ENCODE measurements around the gene B4GALNT1.

B4GALNT1 gene

DNA sequence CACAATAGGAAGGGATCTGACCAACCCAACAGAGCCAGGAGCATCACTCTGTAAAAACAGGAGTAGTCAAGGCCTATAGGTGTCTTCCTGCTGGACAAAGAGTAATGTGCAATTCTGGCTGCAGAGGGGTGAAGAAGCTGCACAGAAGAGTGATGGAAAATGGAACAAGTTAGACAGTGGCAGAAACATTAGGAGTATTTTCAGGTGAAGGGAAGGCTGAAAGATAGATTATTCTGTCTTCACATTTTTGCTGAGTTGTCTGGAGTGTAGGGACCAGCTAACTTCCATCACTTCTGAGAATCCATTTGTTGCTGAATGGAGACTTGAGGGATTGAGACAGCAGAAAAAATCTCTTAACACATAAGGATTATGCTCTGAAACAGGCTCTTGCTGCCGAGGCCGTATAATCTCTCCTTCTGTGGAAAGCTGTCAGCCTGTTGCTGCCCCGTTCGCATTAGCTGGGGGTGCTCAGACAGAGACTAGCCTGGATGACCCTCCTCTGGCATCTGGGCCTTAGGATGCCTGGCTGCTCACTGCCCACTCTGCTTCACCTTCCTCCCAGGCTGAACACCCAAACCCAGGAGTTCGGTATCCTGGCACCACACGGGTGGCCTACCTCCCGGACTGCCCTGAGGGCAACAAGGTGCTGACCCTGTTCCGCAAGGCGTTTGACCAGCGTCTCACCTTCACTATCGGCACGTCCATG is 24.9 kb downstream of the B4GALNT1 start:
- WGBS, 2 donors (ENCODE audit: extremely low coverage in 2 of 2, insufficient read length in 2 of 2, insufficient replicate concordance in 1 of 2), result no CpG with 5 or more reads among the region's 12 CpGs
- no peaks in the 10 kb centered on the region for H3K9me3 ChIP-seq (replicated peaks in 1 of 2; ENCODE audit: control insufficient read depth in 2 of 2, insufficient read depth in 1 of 2, low read depth in 1 of 2, low read length in 2 of 2)
- no peak overlapping the region for H4K91ac ChIP-seq (ENCODE audit: low read depth, low read length, poor library complexity)
- H3K4me2 ChIP-seq (ENCODE audit: insufficient read depth, low read length, poor library complexity, severe bottlenecking), result no peak overlapping the region
- H3K14ac ChIP-seq (ENCODE audit: low read length), result no peak overlapping the region
- H3K18ac ChIP-seq (ENCODE audit: low read length), result no peak overlapping the region
- no peak for DNase-seq (ENCODE audit: low spot score)
- H3K36me3 ChIP-seq (replicated peaks in 1 of 2; ENCODE audit: control insufficient read depth in 2 of 2, insufficient read depth in 2 of 2, low read length in 2 of 2), result peaks cover 16 to 32% of the 10 kb centered on the region in 2 donors
- H3K4me3 ChIP-seq (ENCODE audit: low read length in 2 of 2), result no peak overlapping the region
- peaks cover 0 to 5% (median 0%) of the 10 kb centered on the region in 3 experiments for H3K27me3 ChIP-seq (ENCODE audit: control insufficient read depth in 3 of 3, insufficient read depth in 3 of 3, low read depth in 1 of 3, low read length in 3 of 3)
- H3K27ac ChIP-seq (replicated peaks; ENCODE audit: low read length), result no peak overlapping the region
- no peaks in the 10 kb centered on the region for H3K79me1 ChIP-seq (ENCODE audit: low read depth, low read length)
- peak overlapping the region; percentile 77 for H3K23ac ChIP-seq (ENCODE audit: low read depth, low read length, poor library complexity)
- H2AFZ ChIP-seq (ENCODE audit: low read length), result no peak overlapping the region
- peak overlapping the region; percentile 47 for H2AK5ac ChIP-seq (ENCODE audit: low read depth, low read length)
- H4K8ac ChIP-seq (ENCODE audit: low read depth, low read length), result peak overlapping the region; percentile 25
- peaks cover 18 to 20% of the 10 kb centered on the region in 2 donors for H3K4me1 ChIP-seq (ENCODE audit: control insufficient read depth in 2 of 2, insufficient read depth in 1 of 2, low read depth in 1 of 2, low read length in 2 of 2)
- no peak overlapping the region for H2BK120ac ChIP-seq (ENCODE audit: low read depth, low read length)
- H2BK5ac ChIP-seq (ENCODE audit: low read length), result no peak overlapping the region
- no peak overlapping the region for H3K4ac ChIP-seq (ENCODE audit: low read length)
- H2BK15ac ChIP-seq (ENCODE audit: low read length), result no peak overlapping the region
- no peak overlapping the region for H2BK12ac ChIP-seq (ENCODE audit: low read length)
- peak overlapping the region; percentile 15 for H3K9ac ChIP-seq (ENCODE audit: low read depth, low read length, poor library complexity)

DNA sequence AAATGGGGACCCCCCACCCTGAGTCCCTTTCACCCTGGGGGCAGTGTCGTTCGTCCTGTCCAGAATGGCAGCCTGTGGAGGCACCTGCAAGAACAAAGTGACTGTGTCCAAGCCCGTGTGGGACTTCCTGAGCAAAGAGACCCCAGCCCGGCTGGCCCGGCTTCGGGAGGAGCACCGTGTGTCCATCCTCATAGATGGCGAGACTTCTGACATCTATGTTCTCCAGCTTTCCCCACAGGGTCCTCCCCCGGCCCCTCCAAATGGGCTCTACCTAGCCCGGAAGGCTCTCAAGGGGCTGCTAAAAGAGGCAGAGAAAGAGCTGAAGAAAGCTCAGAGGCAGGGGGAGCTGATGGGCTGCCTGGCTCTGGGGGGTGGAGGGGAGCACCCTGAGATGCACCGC is 26.2 kb downstream of the B4GALNT1 start:
- Histone ChIP-seq H3K4ac (ENCODE audit: low read length) (no peak overlapping the region), H4K8ac (ENCODE audit: low read depth, low read length) (no peak overlapping the region), H3K4me2 (ENCODE audit: insufficient read depth, low read length, poor library complexity, severe bottlenecking) (no peak overlapping the region), H4K91ac (ENCODE audit: low read depth, low read length, poor library complexity) (no peak overlapping the region), H3K36me3 (replicated peaks in 1 of 2; ENCODE audit: control insufficient read depth in 2 of 2, insufficient read depth in 2 of 2, low read length in 2 of 2) (peaks cover 17 to 41% of the 10 kb centered on the region in 2 donors), H2BK5ac (ENCODE audit: low read length) (no peak overlapping the region), H3K9ac (ENCODE audit: low read depth, low read length, poor library complexity) (no peak overlapping the region), H3K4me3 (ENCODE audit: low read length in 2 of 2) (no peak overlapping the region), H2BK15ac (ENCODE audit: low read length) (no peak overlapping the region), H3K4me1 (ENCODE audit: control insufficient read depth in 2 of 2, insufficient read depth in 1 of 2, low read depth in 1 of 2, low read length in 2 of 2) (peaks cover 16 to 18% of the 10 kb centered on the region in 2 donors), H2BK120ac (ENCODE audit: low read depth, low read length) (no peak overlapping the region), H2AK5ac (ENCODE audit: low read depth, low read length) (no peak overlapping the region), H3K27me3 (ENCODE audit: control insufficient read depth in 3 of 3, insufficient read depth in 3 of 3, low read depth in 1 of 3, low read length in 3 of 3) (peaks cover 0 to 3% (median 0%) of the 10 kb centered on the region in 3 experiments), H3K18ac (ENCODE audit: low read length) (no peak overlapping the region), H3K23ac (ENCODE audit: low read depth, low read length, poor library complexity) (no peak overlapping the region), H3K79me1 (ENCODE audit: low read depth, low read length) (no peaks in the 10 kb centered on the region), H2AFZ (ENCODE audit: low read length) (no peak overlapping the region), H2BK12ac (ENCODE audit: low read length) (no peak overlapping the region), H3K14ac (ENCODE audit: low read length) (no peak overlapping the region), H3K27ac (replicated peaks; ENCODE audit: low read length) (no peak overlapping the region), H3K9me3 (replicated peaks in 1 of 2; ENCODE audit: control insufficient read depth in 2 of 2, insufficient read depth in 1 of 2, low read depth in 1 of 2, low read length in 2 of 2) (no peaks in the 10 kb centered on the region)
- DNase-seq (ENCODE audit: low spot score), result no peak
- no CpG with 5 or more reads among the region's 11 CpGs for WGBS, 2 donors (ENCODE audit: extremely low coverage in 2 of 2, insufficient read length in 2 of 2, insufficient replicate concordance in 1 of 2)

DNA sequence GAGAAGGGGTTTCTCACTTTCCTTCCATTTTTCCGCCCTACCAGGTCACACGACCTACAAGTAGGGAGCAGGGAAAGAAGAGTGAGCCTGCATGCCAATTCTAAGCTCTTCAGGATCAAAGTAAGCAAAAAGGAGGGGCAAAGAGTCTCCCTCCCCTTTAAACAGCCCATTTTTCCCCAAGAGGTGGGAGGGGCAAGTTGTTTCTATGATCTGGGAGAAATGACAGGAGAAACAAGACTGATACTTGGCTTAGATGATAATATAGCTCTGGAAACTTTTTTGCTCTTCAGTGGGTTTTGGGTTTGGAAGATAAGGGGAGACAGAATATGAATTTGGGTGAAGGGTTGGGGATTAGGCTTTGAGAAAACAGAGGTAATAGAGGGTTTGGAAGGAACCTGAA is 26.6 kb downstream of the B4GALNT1 start:
- Histone ChIP-seq H3K9me3 (replicated peaks in 1 of 2; ENCODE audit: control insufficient read depth in 2 of 2, insufficient read depth in 1 of 2, low read depth in 1 of 2, low read length in 2 of 2) (no peaks in the 10 kb centered on the region), H3K4me3 (ENCODE audit: low read length in 2 of 2) (no peak overlapping the region)

DNA sequence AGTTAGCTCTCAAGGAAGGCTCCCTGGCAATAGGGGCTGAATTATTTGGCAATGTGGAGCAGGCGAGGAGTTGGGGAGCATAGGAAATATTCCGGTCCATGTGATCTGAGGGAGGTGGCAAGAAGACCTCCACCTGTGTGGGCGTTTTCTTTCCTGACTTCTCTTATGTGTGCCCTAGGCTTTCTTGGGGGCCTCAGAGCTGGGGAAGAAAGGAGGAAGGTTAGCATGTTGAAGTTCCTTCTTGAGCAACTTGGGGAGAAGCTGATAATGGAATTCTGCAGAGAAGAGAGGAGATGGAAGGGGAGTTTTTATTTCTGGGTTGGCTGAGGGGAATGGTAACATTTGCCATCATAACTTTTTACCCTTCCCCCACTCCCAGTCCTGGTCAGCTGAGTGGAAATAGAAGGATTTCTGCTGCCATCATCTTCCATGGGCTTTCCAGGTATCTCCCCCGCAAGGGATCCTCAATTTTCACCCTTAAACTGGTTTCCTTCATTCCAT is 27.1 kb downstream of the B4GALNT1 start:
- peaks cover 0 to 3% (median 0%) of the 10 kb centered on the region in 3 experiments for H3K27me3 ChIP-seq (ENCODE audit: control insufficient read depth in 3 of 3, insufficient read depth in 3 of 3, low read depth in 1 of 3, low read length in 3 of 3)
- no peak overlapping the region for H2BK120ac ChIP-seq (ENCODE audit: low read depth, low read length)
- peaks cover 15 to 16% of the 10 kb centered on the region in 2 donors for H3K4me1 ChIP-seq (ENCODE audit: control insufficient read depth in 2 of 2, insufficient read depth in 1 of 2, low read depth in 1 of 2, low read length in 2 of 2)
- peak overlapping the region; percentile 98 for H3K4me2 ChIP-seq (ENCODE audit: insufficient read depth, low read length, poor library complexity, severe bottlenecking)
- WGBS, 2 donors (ENCODE audit: extremely low coverage in 2 of 2, insufficient read length in 2 of 2, insufficient replicate concordance in 1 of 2), result no CpG with 5 or more reads among the region's 4 CpGs
- H3K36me3 ChIP-seq (replicated peaks in 1 of 2; ENCODE audit: control insufficient read depth in 2 of 2, insufficient read depth in 2 of 2, low read length in 2 of 2), result peaks cover 17 to 51% of the 10 kb centered on the region in 2 donors
- H3K4ac ChIP-seq (ENCODE audit: low read length), result no peak overlapping the region
- no peak overlapping the region for H3K23ac ChIP-seq (ENCODE audit: low read depth, low read length, poor library complexity)
- DNase-seq (ENCODE audit: low spot score), result no peak
- H3K18ac ChIP-seq (ENCODE audit: low read length), result no peak overlapping the region
- peak overlapping the region in 1 of 2 donors; percentile 82 for H3K4me3 ChIP-seq (ENCODE audit: low read length in 2 of 2)
- H3K79me1 ChIP-seq (ENCODE audit: low read depth, low read length), result no peaks in the 10 kb centered on the region
- no peak overlapping the region for H3K27ac ChIP-seq (replicated peaks; ENCODE audit: low read length)
- H4K8ac ChIP-seq (ENCODE audit: low read depth, low read length), result no peak overlapping the region
- no peak overlapping the region for H2BK5ac ChIP-seq (ENCODE audit: low read length)
- no peak overlapping the region for H2AK5ac ChIP-seq (ENCODE audit: low read depth, low read length)
- H4K91ac ChIP-seq (ENCODE audit: low read depth, low read length, poor library complexity), result no peak overlapping the region
- no peak overlapping the region for H2BK15ac ChIP-seq (ENCODE audit: low read length)
- no peak overlapping the region for H2BK12ac ChIP-seq (ENCODE audit: low read length)
- no peak overlapping the region for H3K14ac ChIP-seq (ENCODE audit: low read length)
- no peak overlapping the region for H3K9ac ChIP-seq (ENCODE audit: low read depth, low read length, poor library complexity)
- no peaks in the 10 kb centered on the region for H3K9me3 ChIP-seq (replicated peaks in 1 of 2; ENCODE audit: control insufficient read depth in 2 of 2, insufficient read depth in 1 of 2, low read depth in 1 of 2, low read length in 2 of 2)
- no peak overlapping the region for H2AFZ ChIP-seq (ENCODE audit: low read length)

More for the DNA sequence above, 26.6 kb downstream of the B4GALNT1 start:
- no peak overlapping the region for H2BK12ac ChIP-seq (ENCODE audit: low read length)
- no peak overlapping the region for H2BK120ac ChIP-seq (ENCODE audit: low read depth, low read length)
- no peak overlapping the region for H4K91ac ChIP-seq (ENCODE audit: low read depth, low read length, poor library complexity)
- WGBS, 2 donors (ENCODE audit: extremely low coverage in 2 of 2, insufficient read length in 2 of 2, insufficient replicate concordance in 1 of 2), result no CpG with 5 or more reads among the region's 2 CpGs
- H4K8ac ChIP-seq (ENCODE audit: low read depth, low read length), result no peak overlapping the region
- no peak overlapping the region for H3K9ac ChIP-seq (ENCODE audit: low read depth, low read length, poor library complexity)
- no peak overlapping the region for H2AFZ ChIP-seq (ENCODE audit: low read length)
- H3K36me3 ChIP-seq (replicated peaks in 1 of 2; ENCODE audit: control insufficient read depth in 2 of 2, insufficient read depth in 2 of 2, low read length in 2 of 2), result peaks cover 17 to 46% of the 10 kb centered on the region in 2 donors
- no peaks in the 10 kb centered on the region for H3K79me1 ChIP-seq (ENCODE audit: low read depth, low read length)
- DNase-seq (ENCODE audit: low spot score), result no peak
- no peak overlapping the region for H2AK5ac ChIP-seq (ENCODE audit: low read depth, low read length)
- H2BK5ac ChIP-seq (ENCODE audit: low read length), result no peak overlapping the region
- no peak overlapping the region for H3K4ac ChIP-seq (ENCODE audit: low read length)
- no peak overlapping the region for H3K18ac ChIP-seq (ENCODE audit: low read length)
- H3K4me1 ChIP-seq (ENCODE audit: control insufficient read depth in 2 of 2, insufficient read depth in 1 of 2, low read depth in 1 of 2, low read length in 2 of 2), result peaks cover 16 to 17% of the 10 kb centered on the region in 2 donors
- H2BK15ac ChIP-seq (ENCODE audit: low read length), result no peak overlapping the region
- H3K27ac ChIP-seq (replicated peaks; ENCODE audit: low read length), result no peak overlapping the region
- no peak overlapping the region for H3K4me2 ChIP-seq (ENCODE audit: insufficient read depth, low read length, poor library complexity, severe bottlenecking)
- no peak overlapping the region for H3K23ac ChIP-seq (ENCODE audit: low read depth, low read length, poor library complexity)
- no peak overlapping the region for H3K14ac ChIP-seq (ENCODE audit: low read length)
- H3K27me3 ChIP-seq (ENCODE audit: control insufficient read depth in 3 of 3, insufficient read depth in 3 of 3, low read depth in 1 of 3, low read length in 3 of 3), result peaks cover 0 to 3% (median 0%) of the 10 kb centered on the region in 3 experiments

Data from neuronal stem cell (in vitro differentiated cells).